HCT116 (cell line): Measurements from ENCODE around the gene PPP1R37. TPM values are rescaled to one million over a fixed set of nuclear protein-coding genes. Genes with fewer than 3 reads are reported as not detected.

ENCODE experiments used
- ATAC-seq: fragments of 200-7000 bp; cut with Tn5 transposase; 2 replicates; pipeline ENCODE4 v1.9.1; 2020; ENCODE audit warnings: mild to moderate bottlenecking, moderate library complexity
- BruUV-seq: library from RNA; stranded (reverse); fragments of 400-500 nt; replicated peaks from 2 replicates; lab custom pipeline; 2021; lab: Mats Ljungman, UMichigan
- CTCF ChIA-PET: fragments of 300-600 bp; sonication (Branson Sonifier 250); formaldehyde crosslinking; loops from one replicate; lab custom pipeline; 2021; ENCODE audit warnings: antibody characterized with exemption; lab: Charles Lee
- POLR2A ChIA-PET: fragments of 300-600, 350-600 bp; sonication (Branson Sonifier 250); formaldehyde crosslinking; loops from one replicate; lab custom pipeline; 2021; ENCODE audit warnings: antibody characterized with exemption; lab: Charles Lee
- RAD21 ChIA-PET, 2 experiments: fragments of 300-600 bp; sonication (Branson Sonifier 250); formaldehyde crosslinking; loops; one replicate each; lab custom pipeline; 2023; ENCODE audit warnings: low total read pairs in 2 of 2; ENCODE audit not compliant: uncharacterized antibody in 2 of 2, unreplicated experiment in 2 of 2, low non-redundant PET in 1 of 2; lab: Charles Lee
- DNase-seq: peaks from one replicate; pipeline ENCODE4 v3.0.0-alpha.2; 2010; ENCODE audit warnings: low read depth, low spot score
- H2AFZ ChIP-seq: fragments of 200-600 bp; shearing (Covaris generic), sonication (generic); 2 replicates; pipeline ENCODE4 v1.6.1; 2017; ENCODE audit warnings: low read depth, mixed run types, mixed read lengths, antibody characterized with exemption, low read length; ENCODE audit not compliant: poor library complexity, severe bottlenecking
- H3K27ac ChIP-seq: 2 replicates; pipeline ENCODE4 v1.5.1; 2012; ENCODE audit warnings: low read depth, low read length
- H3K27me3 ChIP-seq: fragments of 200-600 bp; sonication (generic); 2 replicates; pipeline ENCODE4 v1.6.1; 2016; ENCODE audit warnings: mixed run types, low read length, mixed read lengths; ENCODE audit not compliant: insufficient read depth
- H3K36me3 ChIP-seq, 2 experiments: fragments of 200-500 bp in 1 of 2; fragments of 200-600 bp in 1 of 2; sonication (Bioruptor generic) in 1 of 2; sonication (generic) in 1 of 2; 2 replicates each; pipeline versions ENCODE4 v1.5.1 to v1.6.1; 2014 to 2016; ENCODE audit warnings: low read length in 2 of 2, inconsistent platforms in 1 of 2, mixed read lengths in 1 of 2, mixed run types in 1 of 2; ENCODE audit not compliant: insufficient read depth in 2 of 2, control insufficient read depth in 1 of 2
- H3K4me1 ChIP-seq, 2 experiments: fragments of 200-600 bp in 1 of 2; sonication (generic) in 1 of 2; 2 replicates each; pipeline versions ENCODE4 v1.5.1 to v1.6.1; 2012 to 2017; ENCODE audit warnings: low read length in 2 of 2, inconsistent platforms in 1 of 2, mild to moderate bottlenecking in 1 of 2, mixed read lengths in 1 of 2, mixed run types in 1 of 2, moderate library complexity in 1 of 2; ENCODE audit not compliant: insufficient read depth in 2 of 2, control insufficient read depth in 1 of 2
- H3K4me2 ChIP-seq: fragments of 200-600 bp; sonication (generic); 2 replicates; pipeline ENCODE4 v1.6.1; 2017; ENCODE audit warnings: mixed run types, low read length, mixed read lengths
- H3K4me3 ChIP-seq, 2 experiments: fragments of 200-600 bp in 1 of 2; sonication (generic) in 1 of 2; replicated peaks in 1 of 2; 2 replicates each; pipeline ENCODE4 v1.5.1; 2011 to 2016; ENCODE audit warnings: low read length in 2 of 2, control low read depth in 1 of 2, low read depth in 1 of 2, mild to moderate bottlenecking in 1 of 2, mixed read lengths in 1 of 2, mixed run types in 1 of 2
- H3K79me2 ChIP-seq: fragments of 200-600 bp; sonication (generic); 2 replicates; pipeline ENCODE4 v1.6.1; 2017; ENCODE audit warnings: mild to moderate bottlenecking, mixed run types, low read length, moderate library complexity, mixed read lengths; ENCODE audit not compliant: insufficient read depth
- H3K9ac ChIP-seq: fragments of 200-600 bp; sonication (generic); 2 replicates; pipeline ENCODE4 v1.6.1; 2016; ENCODE audit warnings: low read length, mixed read lengths
- H3K9me2 ChIP-seq: fragments of 200-600 bp; sonication (generic), shearing (Covaris generic); 2 replicates; pipeline ENCODE4 v1.6.1; 2017; ENCODE audit warnings: mixed run types, mild to moderate bottlenecking, moderate library complexity; ENCODE audit not compliant: insufficient read depth
- H3K9me3 ChIP-seq, 2 experiments: fragments of 200-500 bp in 1 of 2; fragments of 200-600 bp in 1 of 2; sonication (Bioruptor generic) in 1 of 2; sonication (generic) in 1 of 2; 2 replicates each; pipeline ENCODE4 v1.6.1; 2014 to 2017; ENCODE audit warnings: low read length in 2 of 2, mixed read lengths in 2 of 2, inconsistent platforms in 1 of 2, low read depth in 1 of 2, mild to moderate bottlenecking in 1 of 2, mixed run types in 1 of 2, moderate library complexity in 1 of 2; ENCODE audit not compliant: control insufficient read depth in 1 of 2, insufficient read depth in 1 of 2
- H4K20me1 ChIP-seq: fragments of 200-600 bp; sonication (generic), shearing (Covaris generic); 2 replicates; pipeline ENCODE4 v1.6.1; 2017; ENCODE audit warnings: mixed run types, mild to moderate bottlenecking, moderate library complexity; ENCODE audit not compliant: insufficient read depth
- EGR1 ChIP-seq: IDR thresholded peaks from 2 replicates; pipeline ENCODE4 v1.6.1; 2012; ENCODE audit warnings: low read depth
- ELF1 ChIP-seq: IDR thresholded peaks from 2 replicates; pipeline ENCODE4 v1.6.1; 2012; ENCODE audit warnings: low read depth, borderline replicate concordance
- EZH2phosphoT487 ChIP-seq: fragments of 200-600 bp; IDR thresholded peaks from 2 replicates; pipeline ENCODE4 v1.6.1; 2018; ENCODE audit warnings: antibody characterized with exemption, borderline replicate concordance
- JUND ChIP-seq: IDR thresholded peaks from 2 replicates; pipeline ENCODE4 v1.6.1; 2012
- POLR2AphosphoS5 ChIP-seq: IDR thresholded peaks from 2 replicates; pipeline ENCODE4 v1.6.1; 2011; ENCODE audit warnings: mild to moderate bottlenecking, low read depth, low read length, moderate library complexity
- RAD21 ChIP-seq: IDR thresholded peaks from 2 replicates; pipeline ENCODE4 v1.6.1; 2012; ENCODE audit warnings: low read depth, mild to moderate bottlenecking
- SIN3A ChIP-seq: IDR thresholded peaks from 2 replicates; pipeline ENCODE4 v1.6.1; 2012; ENCODE audit warnings: low read depth
- SRF ChIP-seq: IDR thresholded peaks from 2 replicates; pipeline ENCODE4 v1.6.1; 2012; ENCODE audit warnings: low read depth
- TCF7L2 ChIP-seq: IDR thresholded peaks from 2 replicates; pipeline ENCODE4 v1.7.0; 2011; ENCODE audit warnings: borderline replicate concordance, inconsistent platforms; ENCODE audit not compliant: insufficient read depth, insufficient read length; ENCODE audit errors: extremely low read depth
- YY1 ChIP-seq: IDR thresholded peaks from 2 replicates; pipeline ENCODE4 v1.6.1; 2011; ENCODE audit warnings: low read length, low read depth, moderate library complexity, mild to moderate bottlenecking; ENCODE audit not compliant: insufficient replicate concordance; ENCODE audit errors: extremely low read depth
- ZFX ChIP-seq: fragments of 450-650 bp; IDR thresholded peaks from 2 replicates; pipeline ENCODE4 v1.6.1; 2017
- ZNF274 ChIP-seq: fragments of 200-500 bp; sonication (Bioruptor generic); IDR thresholded peaks from 2 replicates; pipeline ENCODE4 v1.6.1; 2014; ENCODE audit warnings: mild to moderate bottlenecking, low read depth, low read length, inconsistent platforms
- intact Hi-C: fragments of 100-400 bp; cut with micrococcal nuclease; formaldehyde crosslinking; loops from 2 replicates; pipeline ENCODE4 v1.10.0; 2022
- total RNA-seq: library from RNA; stranded (reverse); gene quantifications from one replicate; pipeline ENCODE4 v1.2.1, GENCODE V29; 2021; ENCODE audit not compliant: unreplicated experiment
- TF ChIP-seq, protein P1 (sequence below): IDR thresholded peaks from 2 replicates; pipeline ENCODE4 v1.6.1; 2012
- TF ChIP-seq, protein P2 (sequence below), 3 experiments: fragments of 200-600 bp in 1 of 3; sonication (generic) in 1 of 3; IDR thresholded peaks in 2 of 3; conservative IDR thresholded peaks in 1 of 3; 2 replicates each; pipeline ENCODE4 v1.5.1; 2012 to 2017; ENCODE audit warnings: low read depth in 2 of 3, low read length in 2 of 3, antibody characterized with exemption in 1 of 3, borderline replicate concordance in 1 of 3, control low read depth in 1 of 3, mild to moderate bottlenecking in 1 of 3, mixed read lengths in 1 of 3, mixed run types in 1 of 3, moderate library complexity in 1 of 3; ENCODE audit not compliant: insufficient read depth in 1 of 3
- TF ChIP-seq, protein P3 (sequence below): IDR thresholded peaks from 2 replicates; pipeline ENCODE4 v1.6.1; 2012

PPP1R37 gene
- total RNA-seq, 1 experiment from 2014 or later = 32.7 TPM

DNA sequence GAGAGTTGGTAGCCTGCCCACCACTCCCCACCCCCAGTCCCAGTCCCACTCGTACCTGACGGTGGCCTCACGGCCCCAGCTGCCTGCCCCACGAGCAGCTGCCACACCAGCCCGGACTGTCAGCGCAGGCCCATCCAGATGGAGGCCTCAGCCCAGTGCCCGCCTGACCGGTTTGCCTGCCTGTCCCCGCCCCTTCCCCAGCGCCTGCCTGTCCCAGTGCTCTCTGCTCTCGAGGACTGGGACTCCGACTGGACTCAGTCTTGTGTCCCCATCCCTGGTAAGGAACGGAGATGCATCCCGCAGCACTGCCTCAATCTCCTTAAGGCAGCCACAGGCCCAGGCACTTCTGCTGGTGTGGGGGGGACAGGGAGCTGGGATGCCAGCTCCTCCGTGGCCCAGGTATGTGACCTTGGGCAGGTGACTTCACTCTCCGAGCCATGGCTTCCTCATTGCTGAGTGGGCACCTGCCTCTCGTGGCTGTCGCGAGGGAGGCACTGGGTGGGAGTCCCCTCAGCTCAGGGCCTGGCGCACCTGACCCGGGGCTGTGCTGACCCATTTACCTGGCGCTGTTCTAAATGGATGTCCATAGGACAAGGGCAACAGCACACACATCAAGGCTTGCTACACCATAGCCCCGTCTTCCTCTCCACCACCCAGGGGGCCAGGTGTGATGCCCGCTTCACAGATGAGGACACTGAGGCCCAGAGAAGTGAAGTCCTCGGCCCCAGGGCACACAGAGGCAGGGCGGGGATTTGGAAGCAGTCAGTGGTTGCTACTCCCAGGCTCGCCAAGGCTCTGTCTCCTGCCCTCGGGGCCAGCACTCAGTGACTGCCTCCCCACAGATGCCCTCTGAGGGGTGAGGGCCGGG, 68.1 kb downstream of the PPP1R37 start, which contains the start of gene NKPD1:
TSS of gene NKPD1 (minus strand) at position 113 of the 868 bp plus-strand sequence. CDS start 832 bp downstream, outside the sequence.
- no peaks in the 10 kb centered on the region for H3K79me2 ChIP-seq
- no peaks in the 10 kb centered on the region for H3K9me2 ChIP-seq
- DNase-seq (no peak), ATAC-seq (no peak)
- no TSS peak for BruUV-seq
- RAD21 ChIA-PET = no interaction called here
- intact Hi-C loops = no loop called here
- POLR2A ChIA-PET = no interaction called here
- TF ChIP-seq YY1 (no peak), RAD21 (no peak), EGR1 (no peak), JUND (no peak), EZH2phosphoT487 (no peak), SIN3A (no peak), ZFX (no peak), TCF7L2 (no peak), POLR2AphosphoS5 (no peak), SRF (no peak), ZNF274 (no peak), ELF1 (no peak)
- TF ChIP-seq, protein P1, sequence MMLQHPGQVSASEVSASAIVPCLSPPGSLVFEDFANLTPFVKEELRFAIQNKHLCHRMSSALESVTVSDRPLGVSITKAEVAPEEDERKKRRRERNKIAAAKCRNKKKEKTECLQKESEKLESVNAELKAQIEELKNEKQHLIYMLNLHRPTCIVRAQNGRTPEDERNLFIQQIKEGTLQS = no peak
- TF ChIP-seq, protein P2, sequence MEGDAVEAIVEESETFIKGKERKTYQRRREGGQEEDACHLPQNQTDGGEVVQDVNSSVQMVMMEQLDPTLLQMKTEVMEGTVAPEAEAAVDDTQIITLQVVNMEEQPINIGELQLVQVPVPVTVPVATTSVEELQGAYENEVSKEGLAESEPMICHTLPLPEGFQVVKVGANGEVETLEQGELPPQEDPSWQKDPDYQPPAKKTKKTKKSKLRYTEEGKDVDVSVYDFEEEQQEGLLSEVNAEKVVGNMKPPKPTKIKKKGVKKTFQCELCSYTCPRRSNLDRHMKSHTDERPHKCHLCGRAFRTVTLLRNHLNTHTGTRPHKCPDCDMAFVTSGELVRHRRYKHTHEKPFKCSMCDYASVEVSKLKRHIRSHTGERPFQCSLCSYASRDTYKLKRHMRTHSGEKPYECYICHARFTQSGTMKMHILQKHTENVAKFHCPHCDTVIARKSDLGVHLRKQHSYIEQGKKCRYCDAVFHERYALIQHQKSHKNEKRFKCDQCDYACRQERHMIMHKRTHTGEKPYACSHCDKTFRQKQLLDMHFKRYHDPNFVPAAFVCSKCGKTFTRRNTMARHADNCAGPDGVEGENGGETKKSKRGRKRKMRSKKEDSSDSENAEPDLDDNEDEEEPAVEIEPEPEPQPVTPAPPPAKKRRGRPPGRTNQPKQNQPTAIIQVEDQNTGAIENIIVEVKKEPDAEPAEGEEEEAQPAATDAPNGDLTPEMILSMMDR (IDR thresholded peaks at IDR 0.05 in 2 of 3, conservative IDR thresholded peaks at IDR 0.05 in 1 of 3; ENCODE audit: borderline replicate concordance in 1 of 3, insufficient read depth in 1 of 3, low read depth in 2 of 3, low read length in 2 of 3) = no peak
- TF ChIP-seq, protein P3, sequence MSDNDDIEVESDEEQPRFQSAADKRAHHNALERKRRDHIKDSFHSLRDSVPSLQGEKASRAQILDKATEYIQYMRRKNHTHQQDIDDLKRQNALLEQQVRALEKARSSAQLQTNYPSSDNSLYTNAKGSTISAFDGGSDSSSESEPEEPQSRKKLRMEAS = no peak
- no peaks in the 10 kb centered on the region for H3K27me3 ChIP-seq
- H3K36me3 ChIP-seq = no peaks in the 10 kb centered on the region
- no peak within 1 kb of the TSS for H2AFZ ChIP-seq
- H3K4me1 ChIP-seq = peaks cover 22 to 45% of the 10 kb centered on the region in 2 experiments
- CTCF ChIA-PET = no interaction called here
- no peaks in the 10 kb centered on the region for H3K9me3 ChIP-seq
- H3K4me2 ChIP-seq = peak within 1 kb of the TSS; percentile 1; the same call in 1 of the 2 replicates
- no peak within 1 kb of the TSS for H3K4me3 ChIP-seq
- H3K9ac ChIP-seq = no peak within 1 kb of the TSS
- no peak within 1 kb of the TSS for H3K27ac ChIP-seq
- H4K20me1 ChIP-seq = no peaks in the 10 kb centered on the region
